ES-I3 (cell line): Measurements from ENCODE around the gene IRAK1.

Experiments used
- H3K36me3 ChIP-seq: 2 replicates; pipeline ENCODE4 v1.6.1; 2013; ENCODE audit warnings: mild to moderate bottlenecking, low read length, control low read depth, moderate library complexity; ENCODE audit not compliant: insufficient read depth
- H3K4me1 ChIP-seq: 2 replicates; pipeline ENCODE4 v1.6.1; 2013; ENCODE audit warnings: mild to moderate bottlenecking, control low read depth, low read length; ENCODE audit not compliant: insufficient read depth
- H3K9ac ChIP-seq: 2 replicates; pipeline ENCODE4 v1.6.1; 2013; ENCODE audit warnings: low read depth, mild to moderate bottlenecking, low read length, moderate library complexity
- H3K9me3 ChIP-seq: 2 replicates; pipeline ENCODE4 v1.6.1; 2013; ENCODE audit warnings: mild to moderate bottlenecking, low read length, moderate library complexity; ENCODE audit not compliant: control insufficient read depth, insufficient read depth

IRAK1 gene

DNA sequence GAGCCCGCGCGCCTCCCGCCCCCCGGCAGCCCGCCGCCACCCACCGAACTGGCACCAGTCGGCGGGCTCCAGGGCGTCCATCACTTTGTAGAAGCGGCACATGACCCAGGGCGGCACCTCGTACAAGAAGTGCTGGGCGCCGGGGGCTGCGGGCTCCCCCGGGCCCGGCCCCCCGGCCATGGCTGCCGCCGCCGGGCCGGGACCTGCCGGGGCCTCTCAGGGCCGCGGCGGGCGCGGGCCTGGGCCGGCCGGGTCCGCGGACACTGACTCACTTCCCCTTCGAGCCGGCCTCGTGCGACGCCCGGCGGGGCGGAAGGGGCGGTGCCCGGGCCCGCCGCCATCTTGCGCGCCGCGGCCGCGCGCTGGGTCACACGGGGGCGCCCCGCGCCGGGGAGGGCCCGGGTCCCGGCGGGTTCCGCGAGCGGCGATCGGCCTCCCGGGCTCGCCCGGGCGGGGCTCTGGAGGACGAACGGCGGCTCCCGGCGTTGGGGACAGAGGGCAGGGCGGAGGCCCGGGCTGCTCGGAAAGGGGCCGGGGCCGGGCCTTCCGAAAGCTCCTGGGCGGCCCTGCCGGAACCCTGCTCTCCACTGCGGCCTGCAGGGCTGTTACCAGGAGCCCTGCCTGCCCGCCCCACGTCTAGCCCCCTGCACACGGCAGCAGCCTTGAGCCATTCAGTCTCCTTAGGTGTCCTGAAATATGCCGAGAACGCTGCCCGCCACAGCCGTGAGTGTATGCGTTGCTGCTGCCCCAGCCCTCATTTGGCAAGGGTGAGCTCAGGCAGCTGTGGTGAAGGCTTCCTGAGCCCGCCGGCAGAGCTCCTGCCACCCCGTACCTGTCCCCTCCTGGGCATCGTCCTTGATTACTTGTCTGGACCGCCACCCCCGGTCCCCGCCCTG, at the start of gene IRAK1:
Gene IRAK1 (minus strand): TSS at position 270 of the 896 bp plus-strand sequence. CDS start 90 bp downstream, at position 180.
- Histone ChIP-seq H3K9ac (peak within 1 kb of the TSS; percentile 53), H3K9me3 (no peaks in the 10 kb centered on the region), H3K4me1 (peaks cover 30% of the 10 kb centered on the region), H3K36me3 (no peaks in the 10 kb centered on the region; the same call in 1 of the 2 replicates)

DNA sequence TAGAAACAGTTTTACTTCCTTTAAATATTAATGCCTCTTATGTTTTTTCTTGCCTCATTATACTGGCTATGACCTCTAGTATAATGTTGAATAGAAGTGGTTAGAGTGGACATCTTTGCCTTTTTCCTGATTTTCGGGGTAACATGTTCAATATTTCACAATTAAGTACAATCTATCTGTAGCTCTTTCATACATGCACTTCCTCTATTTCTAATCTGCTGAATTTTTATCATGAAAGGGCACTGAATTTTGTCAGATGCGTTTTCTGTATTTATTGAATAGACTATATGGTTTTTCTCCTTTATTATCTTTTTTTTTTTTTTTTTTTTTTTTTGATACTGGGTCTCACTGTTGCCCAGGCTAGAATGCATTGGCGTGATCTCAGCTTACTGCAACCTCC, 48.9 kb upstream of the IRAK1 start:
- Histone ChIP-seq H3K36me3 (no peaks in the 10 kb centered on the region; the same call in 1 of the 2 replicates), H3K9me3 (no peaks in the 10 kb centered on the region), H3K4me1 (no peaks in the 10 kb centered on the region), H3K9ac (no peak overlapping the region)

DNA sequence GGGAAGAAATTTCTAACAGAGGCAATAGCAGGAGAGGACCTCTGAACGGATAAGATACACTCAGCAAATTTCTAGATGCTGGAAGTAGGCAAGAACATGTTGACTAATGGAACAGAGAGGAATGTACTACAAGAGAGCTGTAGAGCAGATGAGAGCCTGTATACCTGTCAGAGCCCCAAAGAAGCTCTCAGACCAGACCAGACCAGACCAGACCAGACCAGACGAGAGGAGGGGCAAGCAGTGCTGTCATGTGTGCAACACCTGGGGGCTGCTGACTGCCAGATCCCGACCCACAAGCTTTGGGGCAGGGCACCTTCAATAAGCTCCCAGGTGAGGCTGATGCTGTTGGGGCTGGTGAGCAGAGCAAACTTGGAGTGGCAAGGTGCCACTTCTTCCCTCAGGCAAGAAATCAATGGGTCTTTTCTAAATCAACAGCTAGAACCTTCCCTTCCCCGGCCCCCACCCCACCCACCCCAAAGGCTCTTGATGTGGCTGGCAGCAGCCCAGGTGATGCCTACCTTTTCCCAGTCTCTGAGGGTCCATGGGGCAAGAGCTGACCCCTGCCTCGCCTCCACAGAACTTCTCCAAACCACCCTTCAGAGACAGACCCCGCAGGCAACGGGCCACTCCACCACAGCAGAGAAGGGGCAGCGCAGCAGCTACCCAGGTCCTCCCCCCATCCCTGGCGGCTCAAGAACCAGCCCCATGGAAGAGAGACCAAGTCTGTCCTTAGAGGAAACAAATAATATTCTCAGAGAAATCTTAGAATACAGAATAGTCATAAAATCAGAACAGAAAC, 45.1 kb upstream of the IRAK1 start:
- Histone ChIP-seq H3K36me3 (no peaks in the 10 kb centered on the region), H3K9me3 (no peaks in the 10 kb centered on the region), H3K4me1 (no peaks in the 10 kb centered on the region), H3K9ac (no peak overlapping the region)

DNA sequence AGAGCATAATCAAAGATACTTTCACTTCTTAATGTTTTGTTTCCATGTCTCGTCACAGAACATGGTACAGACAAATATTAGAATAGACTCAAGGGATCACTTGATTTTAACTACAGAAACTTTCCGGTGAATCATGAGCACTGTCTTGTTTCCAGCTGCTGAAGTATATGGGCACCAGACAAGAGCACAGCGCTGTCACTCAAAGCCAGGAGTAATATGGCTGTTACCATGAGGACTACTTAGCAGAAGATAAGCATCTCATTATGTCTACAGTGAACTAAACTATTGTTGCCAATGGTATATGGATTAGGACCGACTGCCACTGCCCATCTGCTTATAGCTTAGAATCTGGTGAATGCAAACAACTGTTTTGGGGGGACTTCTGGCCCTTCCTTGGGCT, 43.5 kb upstream of the IRAK1 start:
- H3K36me3 ChIP-seq, result no peaks in the 10 kb centered on the region
- no peaks in the 10 kb centered on the region for H3K4me1 ChIP-seq
- no peak overlapping the region for H3K9ac ChIP-seq
- H3K9me3 ChIP-seq, result no peaks in the 10 kb centered on the region

DNA sequence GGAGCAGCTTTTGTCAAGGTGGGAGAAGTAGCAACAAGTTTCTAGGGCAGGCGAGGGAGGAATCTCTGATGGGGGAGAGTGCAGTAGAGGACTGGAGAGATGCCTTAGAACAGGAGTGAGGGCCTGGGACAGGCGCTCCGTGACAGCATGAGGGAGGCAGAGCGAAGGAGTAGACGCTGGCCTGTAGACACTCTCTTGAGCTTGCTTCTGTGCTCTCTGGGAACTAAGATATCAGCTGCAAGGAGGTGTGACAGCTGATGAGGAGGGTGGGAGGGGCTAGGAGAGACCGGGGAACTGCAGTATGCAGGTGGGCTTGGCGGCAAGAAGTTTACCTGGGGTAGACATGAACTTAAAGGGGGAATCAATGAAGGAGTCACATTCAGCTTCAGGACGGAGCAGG, 42.1 kb upstream of the IRAK1 start:
- Histone ChIP-seq H3K36me3 (no peaks in the 10 kb centered on the region), H3K9ac (no peak overlapping the region), H3K4me1 (no peaks in the 10 kb centered on the region), H3K9me3 (no peaks in the 10 kb centered on the region)

DNA sequence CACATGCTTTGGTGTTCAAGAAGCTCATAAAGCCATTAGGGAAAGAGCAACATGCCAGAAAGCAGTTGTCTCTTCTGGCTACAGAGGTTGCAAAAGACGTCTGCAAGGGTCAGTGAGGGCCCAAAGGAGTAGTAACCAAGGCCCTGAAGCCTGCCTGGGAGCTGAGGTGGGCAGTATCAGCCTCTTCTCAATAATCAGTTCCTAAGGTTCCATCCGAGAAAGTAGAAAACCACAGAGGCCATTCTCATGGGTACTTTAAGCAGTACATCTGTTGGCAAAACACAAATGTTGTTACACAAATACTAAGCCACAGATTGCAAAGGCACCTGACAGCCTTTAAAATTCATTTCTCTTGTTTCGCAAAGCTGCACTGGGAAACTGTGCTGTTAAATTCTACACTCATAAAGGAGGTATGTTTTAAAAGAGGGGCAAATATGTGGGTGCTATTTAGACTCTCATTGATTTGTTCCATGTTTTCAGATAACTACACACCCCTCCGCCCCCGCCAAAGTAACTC, 40.1 kb upstream of the IRAK1 start:
- Histone ChIP-seq H3K4me1 (no peaks in the 10 kb centered on the region), H3K9me3 (no peaks in the 10 kb centered on the region), H3K36me3 (no peaks in the 10 kb centered on the region), H3K9ac (no peak overlapping the region)

DNA sequence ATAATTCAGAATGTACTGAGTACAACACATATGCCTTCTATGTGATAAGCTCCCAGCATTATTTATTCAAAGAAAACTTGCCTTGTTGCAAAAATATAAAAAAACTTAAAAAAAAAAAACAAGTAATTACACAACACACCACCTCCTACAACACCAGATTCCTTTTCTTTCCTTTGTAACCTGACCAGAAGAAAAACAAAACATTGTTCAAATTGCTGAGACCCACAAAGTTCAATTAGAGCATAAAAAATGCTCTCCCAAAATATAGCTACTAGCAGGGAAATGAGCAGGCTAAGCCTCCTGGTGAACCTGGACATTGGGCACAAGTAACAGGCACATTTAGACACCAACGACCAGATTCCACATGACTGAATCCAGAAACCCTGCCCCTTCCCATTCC, 39.5 kb upstream of the IRAK1 start:
- Histone ChIP-seq H3K9ac (no peak overlapping the region), H3K9me3 (no peaks in the 10 kb centered on the region), H3K36me3 (no peaks in the 10 kb centered on the region), H3K4me1 (no peaks in the 10 kb centered on the region)

DNA sequence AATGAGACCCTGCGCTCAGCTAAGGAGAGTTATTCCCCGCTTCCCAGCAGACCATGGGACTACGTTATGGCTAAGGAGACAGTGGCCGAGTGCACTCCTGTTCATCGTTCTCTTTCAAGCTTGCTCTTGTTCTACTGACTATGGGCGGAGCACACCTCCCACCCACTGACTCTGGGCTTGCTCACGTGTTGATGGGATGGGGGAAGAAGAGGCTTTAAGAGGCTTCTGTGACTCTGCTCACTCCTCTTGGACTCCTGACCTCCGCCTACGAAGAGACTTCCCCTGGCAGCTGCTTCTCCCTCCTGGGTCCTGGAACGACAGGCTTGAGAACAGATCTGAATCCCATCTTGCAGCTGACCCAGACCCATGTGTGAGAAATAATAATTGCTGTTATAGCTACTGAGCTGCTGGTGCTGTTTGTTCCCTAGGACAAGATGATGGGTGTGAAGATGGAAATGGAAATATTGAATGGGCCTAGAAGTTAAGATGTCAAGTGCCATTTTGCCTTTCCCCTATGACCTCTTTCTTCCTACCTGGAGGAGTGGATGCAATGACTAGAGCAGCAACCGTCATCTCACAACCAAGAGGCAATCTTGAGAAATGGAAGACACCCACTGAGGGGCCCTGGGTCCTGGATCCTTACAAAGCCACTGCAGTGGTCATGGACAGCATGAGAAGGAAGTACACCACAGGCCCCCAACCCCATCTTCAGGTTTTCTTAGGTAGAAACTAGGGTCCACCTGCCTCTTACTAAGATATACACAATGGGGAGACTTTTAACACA, 38.7 kb upstream of the IRAK1 start:
- no peaks in the 10 kb centered on the region for H3K36me3 ChIP-seq

DNA sequence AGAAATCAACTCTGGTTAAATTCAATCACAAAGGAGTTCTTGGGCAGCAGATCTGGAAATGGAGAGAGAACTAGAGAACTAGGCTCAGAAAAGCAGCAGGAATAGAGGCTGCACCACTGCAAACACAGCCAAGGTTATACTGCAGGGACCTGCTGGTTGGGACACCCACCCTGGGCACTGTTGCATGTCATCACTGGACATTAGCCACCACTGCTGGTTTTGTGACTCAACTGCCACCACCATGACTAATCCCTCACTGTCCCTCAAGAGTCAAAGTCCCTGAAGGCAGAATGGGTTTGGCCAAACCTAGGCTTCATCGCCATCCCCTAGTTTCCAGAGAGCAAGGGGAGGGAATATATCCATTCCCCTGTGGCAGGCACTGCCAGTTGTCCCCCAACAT, 38.1 kb upstream of the IRAK1 start:
- H3K4me1 ChIP-seq, result no peaks in the 10 kb centered on the region
- H3K9me3 ChIP-seq, result no peaks in the 10 kb centered on the region

More for the DNA sequence above, 38.7 kb upstream of the IRAK1 start:
- Histone ChIP-seq H3K9ac (no peak overlapping the region), H3K9me3 (no peaks in the 10 kb centered on the region), H3K4me1 (no peaks in the 10 kb centered on the region)

DNA sequence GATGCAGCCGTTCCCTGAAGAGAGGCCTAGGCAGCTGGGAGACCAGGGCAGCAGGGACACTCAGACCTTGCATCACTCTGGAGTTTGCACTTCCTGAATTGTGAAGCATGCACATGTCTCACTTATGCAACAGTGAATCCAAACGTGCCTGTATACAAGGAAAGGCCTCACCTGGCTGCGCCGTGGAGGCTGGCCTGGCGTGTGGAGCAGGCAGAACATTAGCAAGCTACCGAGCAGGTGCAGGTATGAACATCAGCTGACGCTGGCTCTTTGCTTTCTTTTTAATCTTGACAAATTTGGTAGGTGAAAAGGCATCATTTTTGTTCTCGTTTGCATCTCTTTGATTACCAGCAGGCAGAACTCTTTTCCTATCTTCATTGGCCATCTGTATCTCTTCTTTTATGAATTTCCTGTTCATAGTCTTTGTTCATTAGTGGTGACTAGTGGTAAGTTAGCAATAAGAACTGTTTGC, 37.1 kb upstream of the IRAK1 start:
- Histone ChIP-seq H3K9ac (no peak overlapping the region), H3K9me3 (no peaks in the 10 kb centered on the region), H3K36me3 (no peaks in the 10 kb centered on the region), H3K4me1 (no peaks in the 10 kb centered on the region)

More for the DNA sequence above, 38.1 kb upstream of the IRAK1 start:
- H3K36me3 ChIP-seq, result no peaks in the 10 kb centered on the region
- H3K9ac ChIP-seq, result no peak overlapping the region

DNA sequence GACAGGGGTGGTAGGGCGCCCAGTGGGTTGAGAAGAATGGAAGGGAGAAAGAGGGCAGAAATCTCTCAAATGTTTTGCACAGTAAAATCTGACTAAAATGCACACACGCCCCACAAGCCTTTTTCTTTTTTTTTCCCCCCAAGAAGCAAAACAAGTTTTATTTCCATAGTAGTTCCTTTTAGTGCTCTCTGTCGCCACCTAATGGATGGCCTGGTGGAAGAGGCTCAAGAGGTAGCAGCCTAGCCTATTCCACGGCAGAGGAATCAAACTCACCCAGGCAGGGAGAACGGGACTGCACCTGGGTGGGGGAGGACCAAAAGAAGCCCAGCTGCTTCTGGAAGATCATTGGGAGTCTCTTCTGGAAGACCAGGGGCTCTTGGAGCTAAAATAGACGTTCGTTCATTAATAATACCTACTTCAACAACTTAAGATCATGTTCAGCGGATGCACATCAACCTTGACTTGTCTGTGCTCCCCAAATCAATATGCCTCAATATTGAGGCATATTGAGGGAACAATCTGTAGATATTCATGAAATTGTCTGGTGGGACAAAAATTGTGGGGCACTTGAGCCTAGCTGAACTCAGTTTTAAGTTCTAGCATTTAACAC, 31.6 kb upstream of the IRAK1 start:
- Histone ChIP-seq H3K9ac (no peak overlapping the region), H3K36me3 (no peaks in the 10 kb centered on the region)

DNA sequence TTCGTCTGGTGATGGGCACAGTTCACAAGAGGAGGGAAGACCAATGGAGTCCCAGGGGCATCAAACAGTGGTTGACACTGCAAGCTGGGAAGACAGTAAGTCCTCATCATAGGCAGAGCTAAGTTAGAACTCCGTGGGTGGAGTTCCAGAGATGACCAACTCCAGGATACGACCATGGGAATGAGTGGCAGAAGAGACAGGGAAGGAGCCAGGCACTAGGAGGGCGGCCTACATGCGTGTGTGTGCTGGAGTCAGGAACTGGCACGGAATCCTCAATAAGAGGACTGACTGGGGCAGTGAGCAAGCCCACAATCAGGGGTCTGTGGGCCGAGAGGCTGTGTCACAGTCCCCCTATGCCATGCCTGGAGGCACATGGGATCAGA, 30.4 kb upstream of the IRAK1 start:
- Histone ChIP-seq H3K4me1 (no peaks in the 10 kb centered on the region), H3K9ac (no peak overlapping the region), H3K9me3 (no peaks in the 10 kb centered on the region), H3K36me3 (no peaks in the 10 kb centered on the region)

More for the DNA sequence above, 31.6 kb upstream of the IRAK1 start:
- Histone ChIP-seq H3K4me1 (no peaks in the 10 kb centered on the region), H3K9me3 (no peaks in the 10 kb centered on the region)

DNA sequence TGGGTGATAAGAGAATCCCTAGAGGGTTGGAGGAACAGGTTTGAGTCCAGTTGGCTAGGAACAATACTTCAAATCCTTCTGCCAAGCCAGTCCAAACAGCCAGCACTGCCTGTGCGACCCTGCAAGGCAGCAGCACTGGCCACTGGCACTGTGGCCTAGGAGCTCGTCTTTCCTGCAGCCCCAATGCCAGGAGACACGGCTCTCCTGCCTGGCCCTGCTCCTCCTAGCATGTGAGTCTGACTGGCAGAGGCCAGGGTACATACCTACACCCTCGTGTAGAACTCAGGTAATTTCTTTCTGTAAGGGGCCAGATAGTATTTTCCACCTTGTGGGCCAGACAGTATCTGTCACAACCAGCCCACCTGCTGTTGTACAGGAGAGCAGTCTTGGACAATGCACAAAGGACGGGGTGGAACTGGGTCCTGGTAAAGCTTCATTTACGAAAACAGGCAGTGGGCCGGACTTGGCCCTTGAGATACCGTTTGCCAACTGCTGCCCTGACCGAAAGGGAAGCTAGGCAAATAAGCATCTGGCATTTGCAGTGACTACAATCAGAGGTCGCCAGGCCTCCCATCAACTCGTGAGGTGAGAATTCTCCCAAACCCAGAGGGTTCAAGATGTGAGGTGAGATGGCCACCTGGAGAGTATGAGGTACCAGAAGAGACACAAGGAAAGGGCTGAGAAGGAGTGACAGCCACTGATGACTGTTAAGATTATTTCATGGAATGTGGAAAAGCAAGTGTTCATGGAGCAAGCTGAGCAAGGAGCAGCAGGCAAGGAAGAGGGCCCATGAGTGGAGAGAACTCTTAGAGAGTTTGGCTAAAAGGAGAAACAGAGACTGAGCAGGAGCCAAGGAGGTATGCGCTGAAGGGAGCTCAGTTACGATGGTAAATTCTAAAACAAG, 29.8 kb upstream of the IRAK1 start:
- Histone ChIP-seq H3K4me1 (no peaks in the 10 kb centered on the region), H3K9ac (no peak overlapping the region), H3K36me3 (no peaks in the 10 kb centered on the region), H3K9me3 (no peaks in the 10 kb centered on the region)
